Stimulated activated CD4-positive, alpha-beta T cell treated with anti-CD3 and anti-CD28 coated beads, Interleukin-15, amount 100 ng/mL, for 1 hour (primary cell): Measurements from ENCODE around the gene SVOP.

Source experiments
- DNase-seq, 2 donors: peaks; one replicate each; pipeline ENCODE4 v3.0.0-alpha.2; 2020; ENCODE audit warnings: low read depth in 1 of 2, low spot score in 1 of 2

SVOP gene

DNA sequence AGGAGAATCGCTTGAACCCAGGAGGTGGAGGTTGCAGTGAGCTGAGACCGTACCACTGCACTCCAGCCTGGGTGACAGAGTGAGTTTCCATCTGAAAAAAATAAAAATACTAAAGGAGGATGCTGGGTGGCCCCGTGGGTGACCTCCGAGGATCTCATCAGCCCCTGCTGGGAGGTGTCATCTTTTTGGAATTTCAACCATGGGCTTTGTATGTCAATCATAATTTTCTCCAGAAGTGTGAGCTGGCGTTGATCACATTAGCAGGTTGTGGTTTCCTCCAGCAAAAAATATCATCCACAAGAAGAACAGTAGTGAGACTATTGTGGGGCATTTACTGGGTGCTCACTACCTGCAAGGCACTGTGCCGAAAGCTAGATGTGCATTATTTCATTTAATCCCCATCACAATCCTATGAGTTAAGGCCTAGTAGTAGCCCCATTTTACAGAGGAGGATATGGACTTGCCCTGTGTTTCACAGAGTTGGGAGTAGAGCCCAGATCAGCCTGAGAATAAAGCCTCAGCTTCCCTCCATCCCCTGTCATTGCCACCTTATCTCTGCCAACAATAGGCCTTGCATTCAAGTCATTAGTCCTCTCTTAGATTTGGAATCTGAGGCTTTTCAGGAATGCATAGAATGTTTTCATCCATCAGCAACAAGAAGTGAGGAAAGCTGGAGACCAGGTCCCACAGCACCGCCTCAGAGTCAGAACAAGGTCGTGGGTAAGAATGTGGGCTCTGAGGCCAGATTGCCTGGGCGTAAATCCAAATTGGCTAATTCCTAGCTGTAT is 39.8 kb downstream of the SVOP start:
- DNase-seq, result no peak

DNA sequence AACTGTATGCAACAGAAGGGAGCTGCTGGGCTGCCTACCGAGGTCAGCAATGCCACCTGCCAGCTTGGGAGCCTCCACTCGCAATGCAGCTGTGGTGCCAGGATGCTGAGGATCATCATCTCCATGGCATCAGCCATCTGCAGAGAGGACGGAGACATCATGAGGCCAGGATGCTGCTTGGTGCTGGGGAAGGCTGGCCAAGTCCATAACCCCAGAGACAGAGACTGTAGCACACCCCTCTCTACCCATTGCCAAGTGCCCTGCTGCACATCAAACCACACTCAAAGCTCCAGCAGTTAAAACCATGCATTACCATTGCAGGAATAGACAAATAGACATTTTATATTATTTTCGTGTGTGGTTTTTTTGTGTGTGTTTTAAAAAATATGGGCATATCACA is 43.5 kb downstream of the SVOP start:
- DNase-seq, result no peak

DNA sequence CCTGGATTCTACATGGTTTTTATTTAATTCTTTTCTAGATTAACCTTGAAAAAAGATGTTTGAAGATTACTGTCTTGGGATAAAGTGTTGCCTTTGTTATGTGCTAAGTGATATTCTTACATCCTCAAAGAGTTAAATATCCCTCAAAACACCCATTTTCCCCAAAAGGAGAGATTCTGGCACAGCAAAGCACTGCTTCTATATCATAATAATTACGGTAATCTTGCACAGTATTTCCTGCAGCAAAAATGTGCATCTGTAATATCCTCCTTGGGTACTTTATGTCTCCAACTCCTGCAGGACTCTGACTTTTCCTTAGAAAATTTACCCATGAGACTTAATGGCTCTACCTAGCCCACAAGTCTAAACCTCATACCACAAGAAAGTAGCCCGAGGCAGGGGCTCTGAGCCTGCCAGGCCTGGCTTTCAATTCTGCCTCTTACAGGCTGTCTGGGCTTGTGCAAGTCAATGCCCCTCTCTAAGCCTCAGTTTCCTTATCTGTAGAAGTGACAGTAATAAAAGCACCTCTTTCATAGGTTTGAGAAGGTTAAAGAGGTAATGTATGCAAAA is 45.8 kb downstream of the SVOP start:
- DNase-seq, result no peak

DNA sequence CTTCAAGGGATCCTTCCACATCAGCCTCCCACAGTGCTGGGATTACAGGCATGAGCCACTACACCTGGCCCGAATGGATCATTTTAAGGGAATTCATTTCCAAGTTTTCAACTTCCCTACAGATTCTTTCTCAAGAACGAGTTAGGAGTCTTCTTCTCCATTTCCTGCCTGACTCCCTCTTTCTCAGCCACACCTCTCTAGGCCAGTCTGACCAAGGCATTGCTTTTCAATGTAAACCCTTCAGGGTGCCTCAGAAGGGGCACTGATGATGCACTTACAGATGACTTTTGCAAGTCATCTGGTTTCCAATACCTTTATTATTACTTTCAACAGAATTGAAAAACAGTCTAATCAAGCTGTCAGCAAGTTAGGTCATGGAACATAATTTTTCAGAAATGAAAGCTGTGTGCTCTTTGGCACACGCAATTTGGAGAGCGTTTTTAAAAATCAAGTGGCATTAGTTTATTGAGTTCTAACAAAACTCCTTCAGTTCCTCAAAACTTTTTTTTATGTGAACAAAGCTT is 47.2 kb downstream of the SVOP start:
- DNase-seq, result no peak

- no peak for DNase-seq
Observed at GRCh38 chr12:108972358-108972757, 48.5 kb downstream of the SVOP start.

DNA sequence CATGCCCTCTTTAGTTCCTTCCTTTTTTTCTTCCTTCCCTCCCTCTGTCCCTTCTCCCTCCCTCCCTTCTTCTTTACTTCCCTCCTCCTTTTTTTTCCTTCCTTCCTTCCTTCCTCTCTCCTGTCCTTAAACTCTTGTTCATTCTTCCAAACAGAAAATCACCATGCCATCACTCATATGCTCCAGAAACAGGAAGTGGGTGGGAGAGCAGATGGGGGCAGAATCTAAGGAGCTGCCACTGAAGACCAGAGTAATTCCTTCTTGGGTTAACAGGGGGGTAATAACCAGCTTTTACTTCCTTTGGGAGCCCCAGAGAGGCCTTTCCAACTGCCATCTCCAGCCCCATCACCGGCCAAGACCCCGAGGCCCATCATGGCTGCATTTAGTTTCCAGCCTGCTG is 51.2 kb downstream of the SVOP start:
- no peak for DNase-seq

- no peak for DNase-seq
Observed at GRCh38 chr12:108967869-108968540, 52.9 kb downstream of the SVOP start.

GRCh38 chr12:108966378-108967151 is 54.3 kb downstream of the SVOP start:
- DNase-seq, result no peak

DNA sequence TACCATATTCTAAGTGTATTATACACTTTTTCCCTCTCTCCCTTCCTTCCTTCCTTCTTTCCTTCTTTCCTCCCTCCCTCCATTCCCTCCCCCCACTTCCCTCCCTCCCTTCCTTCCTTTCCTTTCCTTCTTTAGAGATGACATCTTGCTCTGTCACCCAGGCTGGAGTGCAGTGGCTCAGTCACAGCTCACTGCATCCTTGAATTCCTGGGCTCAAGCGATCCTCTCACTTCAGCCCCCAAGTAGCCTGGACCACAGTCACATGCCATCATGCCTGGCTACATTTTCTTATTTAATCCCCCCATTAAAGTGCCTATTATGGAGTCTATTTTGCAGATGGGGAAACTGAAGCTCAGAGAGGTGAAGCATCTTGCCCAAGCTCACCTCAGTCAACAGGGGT is 55.0 kb downstream of the SVOP start:
- DNase-seq, result no peak

DNA sequence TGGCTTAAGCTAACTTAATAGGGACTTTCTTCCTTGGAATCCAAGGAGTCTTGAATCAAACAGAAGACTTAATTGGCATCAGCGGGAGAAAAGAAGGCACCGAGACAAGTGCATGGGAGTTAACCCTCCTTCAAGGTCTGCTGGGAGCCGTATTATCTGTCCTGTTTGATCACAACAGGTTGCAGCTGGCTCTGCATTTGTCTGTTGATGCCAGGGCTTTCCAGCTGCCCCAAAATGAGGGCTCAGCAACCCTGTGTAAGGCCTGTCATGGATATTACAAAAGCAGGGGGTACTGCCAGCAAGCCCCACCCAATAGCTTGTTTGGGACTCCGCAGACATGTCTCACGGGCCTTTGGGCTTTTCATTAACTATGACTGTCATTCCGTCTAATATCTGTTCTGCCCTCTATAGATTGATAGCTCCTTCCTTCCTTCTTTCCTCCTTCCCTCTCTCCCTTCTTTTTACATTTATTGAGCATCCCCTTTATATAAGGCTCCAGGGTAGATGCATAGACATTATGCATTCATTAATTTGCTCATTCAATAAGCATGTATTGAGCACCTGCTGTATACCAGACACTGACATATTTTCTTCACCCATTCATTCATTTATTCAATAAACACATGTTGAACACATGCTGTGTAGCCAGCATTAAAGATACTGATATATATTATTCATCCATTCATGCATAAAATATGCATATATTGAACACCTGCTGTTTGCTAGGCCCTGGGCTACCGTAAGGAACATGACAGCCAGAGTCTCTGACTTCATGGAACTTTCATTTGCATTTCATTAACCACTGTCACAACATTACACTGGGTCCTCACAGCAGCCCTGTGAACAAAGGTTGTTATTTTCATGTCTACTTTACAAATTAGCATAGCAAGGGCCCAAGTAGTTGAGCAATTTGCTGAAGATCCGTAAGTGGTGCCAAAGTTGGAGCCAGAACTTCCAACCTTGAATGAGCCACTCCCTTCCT is 56.2 kb downstream of the SVOP start:
- DNase-seq, result no peak

GRCh38 chr12:108962256-108962655 is 58.6 kb downstream of the SVOP start:
- no peak for DNase-seq

DNA sequence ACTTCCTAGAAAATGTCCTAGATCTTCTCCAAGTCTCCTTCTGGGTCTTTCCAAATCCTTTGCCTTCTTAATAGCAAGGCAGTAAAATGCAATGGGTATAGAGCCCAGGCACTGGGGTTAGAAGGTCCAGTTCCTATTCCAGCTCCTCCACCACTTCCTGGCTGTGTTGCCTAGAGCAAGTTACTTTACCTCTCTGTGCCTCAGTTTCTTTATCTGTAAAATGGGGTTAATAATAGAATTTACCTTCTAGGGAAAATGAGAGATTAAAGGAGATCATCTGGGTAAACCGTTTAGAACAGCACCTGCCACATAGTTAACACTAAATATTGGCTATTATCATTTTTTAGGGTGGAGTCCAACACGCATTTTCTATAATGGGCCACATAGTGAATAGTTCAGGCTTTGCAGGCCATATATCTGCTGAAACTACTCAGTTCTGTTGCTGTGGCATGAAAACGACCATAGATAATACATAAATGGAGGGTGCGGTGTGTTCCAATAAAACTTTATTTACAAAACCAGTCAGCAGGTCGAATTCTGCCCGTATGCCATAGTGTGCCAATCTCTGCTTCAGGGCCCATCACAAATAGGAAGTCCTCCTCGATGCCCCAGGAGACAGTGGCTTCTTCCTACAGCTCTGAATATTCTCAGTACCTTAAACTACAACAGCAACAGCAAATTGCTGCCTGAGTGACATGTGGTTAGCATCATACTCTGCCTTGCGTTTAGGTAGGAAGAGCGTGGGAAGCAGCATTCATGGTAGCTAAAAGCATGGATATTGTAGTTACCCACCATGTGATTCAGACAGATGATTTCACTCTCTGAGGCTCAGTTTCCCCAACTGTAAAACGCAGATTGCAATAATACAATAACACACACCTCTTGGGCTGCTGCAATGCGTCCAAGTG is 60.9 kb downstream of the SVOP start:
- DNase-seq, result no peak

GRCh38 chr12:108955225-108955835 is 65.5 kb downstream of the SVOP start:
- no peak for DNase-seq

DNA sequence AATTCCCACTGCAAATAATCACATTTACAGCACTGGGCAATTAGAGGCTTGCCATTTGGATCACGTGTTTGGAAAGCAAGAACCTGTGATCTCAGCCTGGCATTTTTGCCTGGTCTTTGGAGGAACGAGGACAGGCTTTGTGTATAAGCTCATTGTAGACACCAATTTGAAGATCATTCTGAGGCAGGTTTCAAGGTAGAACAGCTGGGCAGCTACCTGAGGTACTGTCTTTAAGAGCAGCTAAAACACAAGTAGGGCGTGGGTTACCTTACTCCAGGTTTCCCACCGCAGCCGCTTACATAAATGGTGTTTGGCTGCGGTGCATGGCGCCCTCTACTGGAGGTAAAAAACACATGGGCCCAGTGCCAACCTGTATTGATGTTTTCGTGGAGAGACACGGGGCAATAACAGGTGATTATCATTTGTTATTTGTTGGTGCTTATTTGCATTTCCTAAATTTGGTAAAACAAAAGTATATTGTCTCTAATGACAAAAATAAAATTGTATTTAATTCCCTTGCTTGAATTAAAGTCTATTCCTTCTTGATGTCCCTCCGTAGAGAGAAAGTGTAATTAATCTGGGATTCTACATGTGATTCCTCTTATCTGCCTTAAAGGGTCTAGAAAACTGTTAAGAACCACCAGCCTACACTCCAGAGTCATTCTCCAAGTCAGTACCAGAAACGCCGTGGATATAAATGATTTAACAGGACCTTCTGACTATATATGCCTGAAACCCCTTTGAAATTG is 69.7 kb downstream of the SVOP start:
- DNase-seq, result peak; percentile 29 to 43

- DNase-seq, result no peak
Observed at GRCh38 chr12:108949976-108950375, 70.9 kb downstream of the SVOP start.

GRCh38 chr12:108948367-108948766 is 72.5 kb downstream of the SVOP start:
- DNase-seq, result no peak

DNA sequence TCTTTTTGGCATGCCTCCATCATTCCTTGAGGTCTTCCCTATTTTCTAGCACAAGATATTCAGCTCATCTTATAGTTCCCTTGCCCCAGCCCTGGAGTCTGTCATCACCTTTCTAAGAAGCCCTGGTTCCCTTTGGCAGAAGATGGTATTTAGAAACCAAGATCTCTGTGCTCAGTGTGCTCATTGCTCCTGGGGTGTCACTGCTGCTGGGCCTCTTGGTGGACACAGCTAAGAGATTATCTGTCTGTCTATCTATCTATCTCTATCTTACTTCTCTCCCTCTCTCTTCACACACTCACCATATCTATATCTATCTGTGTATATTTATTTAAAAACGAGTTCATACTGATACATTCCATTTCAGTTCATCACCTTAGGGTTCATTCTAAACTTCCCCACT is 73.8 kb downstream of the SVOP start:
- no peak for DNase-seq

GRCh38 chr12:108940138-108940537 is 80.7 kb downstream of the SVOP start:
- no peak for DNase-seq
